ENCODE measurements around the gene NOTCH2.

Gene NOTCH2

GRCh38 chr1:119869995-119870394, 199.5 kb downstream of the NOTCH2 start:
- no peak for DNase-seq

- no peak for DNase-seq
These were observed 201.3 kb downstream of the NOTCH2 start for GRCh38 chr1:119868176-119868575.

- DNase-seq, result no peak
These were observed 203.0 kb downstream of the NOTCH2 start for GRCh38 chr1:119866451-119866850.

GRCh38 chr1:119865627-119866026, 203.8 kb downstream of the NOTCH2 start:
- DNase-seq, result no peak

- no peak for DNase-seq
These were observed 207.2 kb downstream of the NOTCH2 start for GRCh38 chr1:119862276-119862675.

Data from femur (tissue), 1 donor.